HepG2 (cell line): Measurements from ENCODE around the gene CHEK1. TPM values are rescaled to one million over a fixed set of nuclear protein-coding genes. Genes with fewer than 3 reads are reported as not detected.

ENCODE experiments used
- ATAC-seq: fragments of 200-7000 bp; cut with Tn5 transposase; 3 replicates; pipeline ENCODE4 v1.9.1; 2020; ENCODE audit warnings: mild to moderate bottlenecking, moderate library complexity
- BruUV-seq: library from RNA; stranded (reverse); fragments of 400-500 nt; replicated peaks from 2 replicates; lab custom pipeline; 2021; lab: Mats Ljungman, UMichigan
- CTCF ChIA-PET: fragments of 300-600 bp; formaldehyde crosslinking; extraction: SDS; loops from one replicate; lab custom pipeline; 2021; ENCODE audit warnings: low total read pairs, inconsistent platforms, low intra/inter-chr PET ratio; lab: Yijun Ruan, JAX
- POLR2A ChIA-PET: fragments of 350-600 bp; sonication (Branson Sonifier 250); formaldehyde crosslinking; loops from one replicate; lab custom pipeline; 2020; ENCODE audit warnings: antibody characterized with exemption, inconsistent platforms; lab: Yijun Ruan, JAX
- DNase-seq: peaks from one replicate; pipeline ENCODE4 v3.0.0-alpha.2; 2015; ENCODE audit warnings: low spot score
- FAIRE-seq: peaks from 3 replicates; lab custom pipeline; 2011; peaks lifted over from hg19 to GRCh38; lab: Jason Lieb, UNC
- H2AFZ ChIP-seq: one replicate; pipeline ENCODE4 v1.6.1; 2011; ENCODE audit warnings: low read length, inconsistent platforms
- H3K27ac ChIP-seq: fragments of 300-600 bp; 3 replicates; pipeline ENCODE4 v1.8.0; 2011; ENCODE audit warnings: mixed run types, mild to moderate bottlenecking, mixed read lengths, low read length, inconsistent platforms; ENCODE audit not compliant: insufficient read depth; ENCODE audit errors: extremely low read length
- H3K27me3 ChIP-seq, 2 experiments: fragments of 200-600 bp in 1 of 2; 2 replicates in 1 of 2; 3 replicates in 1 of 2; pipeline versions ENCODE4 v1.6.0 to v1.8.0; 2011; ENCODE audit warnings: low read length in 2 of 2, mild to moderate bottlenecking in 2 of 2, moderate library complexity in 2 of 2, inconsistent platforms in 1 of 2; ENCODE audit not compliant: insufficient read depth in 2 of 2, control insufficient read depth in 1 of 2
- H3K36me3 ChIP-seq, 2 experiments: fragments of 200-600 bp in 1 of 2; replicated peaks in 1 of 2; 2 replicates in 1 of 2; 3 replicates in 1 of 2; pipeline versions ENCODE4 v1.5.1 to v1.8.0; 2011; ENCODE audit warnings: low read length in 2 of 2, inconsistent platforms in 1 of 2; ENCODE audit not compliant: insufficient read depth in 2 of 2, control insufficient read depth in 1 of 2
- H3K4me1 ChIP-seq: 2 replicates; pipeline ENCODE4 v1.5.1; 2012; ENCODE audit warnings: low read length, inconsistent platforms; ENCODE audit not compliant: insufficient read depth
- H3K4me2 ChIP-seq: 2 replicates; pipeline ENCODE4 v1.6.0; 2011; ENCODE audit warnings: low read depth, low read length, inconsistent platforms
- H3K4me3 ChIP-seq, 3 experiments: fragments of 200-600 bp in 1 of 3; sonication (generic), shearing (Covaris generic) in 1 of 3; replicated peaks in 1 of 3; 2 replicates each; pipeline ENCODE4 v1.5.1; 2011 to 2016; ENCODE audit warnings: low read length in 3 of 3, inconsistent platforms in 2 of 3, low read depth in 2 of 3, mild to moderate bottlenecking in 2 of 3, control low read depth in 1 of 3, mixed read lengths in 1 of 3; ENCODE audit not compliant: insufficient read depth in 1 of 3
- H3K79me2 ChIP-seq: one replicate; pipeline ENCODE4 v1.6.1; 2011; ENCODE audit warnings: low read length, inconsistent platforms; ENCODE audit not compliant: insufficient read depth
- H3K9ac ChIP-seq: 2 replicates; pipeline ENCODE4 v1.6.0; 2011; ENCODE audit warnings: mild to moderate bottlenecking, low read depth, low read length, inconsistent platforms; ENCODE audit not compliant: insufficient read depth
- H3K9me3 ChIP-seq: 2 replicates; pipeline ENCODE4 v1.5.1; 2012; ENCODE audit warnings: mild to moderate bottlenecking, low read length
- H4K20me1 ChIP-seq: 2 replicates; pipeline ENCODE4 v1.6.0; 2011; ENCODE audit warnings: inconsistent platforms, mild to moderate bottlenecking, low read length, moderate library complexity; ENCODE audit not compliant: insufficient read depth
- FOXO1 ChIP-seq: sonication (generic); formaldehyde crosslinking; IDR thresholded peaks from 2 replicates; pipeline ENCODE4 v1.4.0; 2020; ENCODE audit warnings: missing genetic modification reagents
- HDAC6 ChIP-seq: fragments of 200-600 bp; sonication (generic); IDR thresholded peaks from 2 replicates; pipeline ENCODE4 v1.7.0; 2017; ENCODE audit warnings: mild to moderate bottlenecking, antibody characterized with exemption, low read length, low read depth
- HNF4A ChIP-seq: sonication (generic); formaldehyde crosslinking; IDR thresholded peaks from 2 replicates; pipeline ENCODE4 v1.4.0; 2020; ENCODE audit warnings: missing genetic modification reagents
- RBFOX2 ChIP-seq: fragments of 200-400 bp; formaldehyde crosslinking; IDR thresholded peaks from 2 replicates; pipeline ENCODE4 v1.6.1; 2017; ENCODE audit warnings: low read depth, mild to moderate bottlenecking, low read length
- RFX1 ChIP-seq: fragments of 450-650 bp; IDR thresholded peaks from 2 replicates; pipeline ENCODE4 v1.6.1; 2017
- ZNF121 ChIP-seq: sonication (generic); formaldehyde crosslinking; IDR thresholded peaks from 2 replicates; pipeline ENCODE4 v1.5.0; 2020; ENCODE audit warnings: mild to moderate bottlenecking, missing genetic modification reagents
- ZNF230 ChIP-seq: sonication (generic); formaldehyde crosslinking; IDR thresholded peaks from 2 replicates; pipeline ENCODE4 v1.4.0; 2020; ENCODE audit warnings: mild to moderate bottlenecking, missing genetic modification reagents
- ZNF3 ChIP-seq: IDR thresholded peaks from 2 replicates; pipeline ENCODE4 v1.7.0; 2017; ENCODE audit warnings: inconsistent platforms
- ZNF607 ChIP-seq: sonication (generic); formaldehyde crosslinking; IDR thresholded peaks from 2 replicates; pipeline ENCODE4 v1.5.1; 2020; ENCODE audit warnings: missing genetic modification reagents, mild to moderate bottlenecking, borderline replicate concordance
- ZSCAN9 ChIP-seq: IDR thresholded peaks from 2 replicates; pipeline ENCODE4 v1.6.1; 2016; ENCODE audit warnings: borderline replicate concordance
- WGBS: methylation state at CpG from one replicate; pipeline ENCODE4 v1.1.6; 2017; ENCODE audit warnings: low lambda C conversion rate; 5-methylcytosine and 5-hydroxymethylcytosine counted together
- in situ Hi-C: cut with HindIII; loops from 2 replicates; pipeline ENCODE4 v1.10.0; 2017; ENCODE audit warnings: low pct_unique_long_range_greater_than_20kb; ENCODE audit not compliant: extremely low pct_ligation_motif_present
- intact Hi-C: fragments of 100-400 bp; cut with micrococcal nuclease; formaldehyde crosslinking; loops from one replicate; pipeline ENCODE4 v1.10.0; 2022; ENCODE audit not compliant: unreplicated experiment
- polyA plus RNA-seq, 8 experiments: library from polyadenylated mRNA; depleted of rRNA in 3 of 8; stranded (reverse) in 7 of 8; unstranded in 1 of 8; fragments of >200 nt; fragmentation: Illumina TruSeq in 4 of 8; extraction: Trizol in 4 of 8; gene quantifications; 2 replicates each; pipeline versions ENCODE4 v1.2.1 to v1.2.3, GENCODE V29; 2011 to 2016; ENCODE audit warnings: low read depth in 4 of 8, missing spikeins in 1 of 8, mixed read lengths in 1 of 8; ENCODE audit not compliant: insufficient read depth in 1 of 8
- total RNA-seq, 5 experiments: library from RNA; depleted of rRNA; stranded (reverse); fragments of >200 nt; fragmentation: Illumina TruSeq; extraction: Trizol; gene quantifications; 2 replicates each; pipeline ENCODE4 v1.2.3, GENCODE V29; 2016; ENCODE audit warnings: low read depth in 1 of 5
- TF ChIP-seq, protein P1 (sequence below): sonication (generic); formaldehyde crosslinking; IDR thresholded peaks from 2 replicates; pipeline ENCODE4 v1.4.0; 2020; ENCODE audit warnings: missing genetic modification reagents

The CHEK1 gene
- total and polyA plus RNA-seq, 2 of the 13 experiments (the other 11 are each of a cell fraction or from before 2014, with no cell fraction given): 17.8 to 83.2 TPM

DNA sequence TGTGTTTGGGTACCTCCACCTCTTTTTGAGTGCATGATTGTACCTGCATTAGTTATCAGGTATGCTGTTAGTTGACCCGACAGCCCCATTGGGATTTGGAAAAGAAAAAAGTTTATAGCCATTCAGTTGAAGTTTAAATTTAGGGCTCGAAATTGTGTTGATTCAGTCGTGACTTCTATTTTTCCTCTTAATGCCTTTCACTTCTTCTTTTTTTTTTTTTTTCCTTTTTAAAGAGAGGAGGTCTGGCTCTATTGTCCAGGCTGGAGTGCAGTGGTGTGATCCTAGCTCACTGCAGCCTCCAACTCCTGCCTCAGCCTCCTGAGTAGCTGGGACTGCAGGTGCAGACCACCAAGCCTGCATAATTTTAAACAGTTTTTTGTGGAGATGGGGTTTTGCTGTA is 30.0 kb upstream of the CHEK1 start:
- BruUV-seq: no TSS peak
- ATAC-seq (no peak), DNase-seq (no peak), FAIRE-seq (no peak)
- Histone ChIP-seq H3K4me2 (peak overlapping the region; percentile 39; the same call in 1 of the 2 replicates), H3K79me2 (peaks cover 53% of the 10 kb centered on the region), H3K4me1 (peaks cover 33% of the 10 kb centered on the region), H2AFZ (no peak overlapping the region), H3K27me3 (no peaks in the 10 kb centered on the region; a peak in 1 of 5 replicates), H3K9ac (peak overlapping the region; percentile 14; the same call in 1 of the 2 replicates), H3K9me3 (no peaks in the 10 kb centered on the region), H3K36me3 (peaks cover 7 to 29% of the 10 kb centered on the region in 2 experiments), H3K4me3 (no peak overlapping the region; a peak in 1 of 6 replicates), H3K27ac (no peak overlapping the region), H4K20me1 (no peaks in the 10 kb centered on the region)
- POLR2A ChIA-PET: no interaction called here
- TF ChIP-seq HDAC6 (no peak), ZNF230 (CRISPR knock-in tag) (no peak), FOXO1 (CRISPR knock-in tag) (no peak), RBFOX2 (0 out of 2 replicates have a peak, but pooled peaks have one; percentile 25), ZNF607 (CRISPR knock-in tag) (no peak)
- CTCF ChIA-PET: no interaction called here
- in situ Hi-C loops (no loop called here), intact Hi-C loops (no loop called here)
- 93% methylated on average over 3 of the region's 3 CpGs for WGBS

DNA sequence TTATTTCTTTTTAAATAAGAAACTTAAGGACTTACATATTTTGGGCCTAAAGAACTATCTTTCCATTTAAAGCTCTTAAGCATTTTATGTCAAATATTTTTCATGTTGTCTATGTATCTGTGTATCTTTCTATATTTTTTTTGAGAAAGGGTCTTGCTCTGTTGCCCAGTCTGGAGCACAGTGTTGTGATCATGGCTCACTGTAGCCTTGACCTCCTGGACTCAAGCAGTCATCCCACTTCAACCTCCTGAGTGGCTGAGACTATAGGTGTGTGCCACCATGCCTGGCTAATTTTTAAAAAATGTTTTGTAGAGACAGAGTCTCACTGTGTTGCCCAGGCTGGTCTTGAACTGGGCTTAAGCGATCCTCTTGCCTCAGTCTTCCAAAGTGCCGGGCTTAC is 24.3 kb upstream of the CHEK1 start:
- peaks cover 22 to 69% of the 10 kb centered on the region in 2 experiments for H3K36me3 ChIP-seq
- peaks cover 11% of the 10 kb centered on the region for H3K4me1 ChIP-seq
- BruUV-seq: no TSS peak
- H3K27ac ChIP-seq: no peak overlapping the region
- no peak overlapping the region for H2AFZ ChIP-seq
- ChIA-PET CTCF (no interaction called here), POLR2A (no interaction called here)
- DNase-seq: no peak
- intact Hi-C loops (no loop called here), in situ Hi-C loops (no loop called here)
- H3K4me2 ChIP-seq: no peak overlapping the region
- peaks cover 17% of the 10 kb centered on the region for H3K79me2 ChIP-seq
- no peak overlapping the region for H3K4me3 ChIP-seq
- 100% methylated on average over 2 of the region's 2 CpGs for WGBS
- no peak for FAIRE-seq
- no peak for ATAC-seq
- TF ChIP-seq RFX1 (no peak), ZNF3 (CRISPR knock-in tag) (no peak), ZNF121 (CRISPR knock-in tag) (peak; percentile 92), ZSCAN9 (CRISPR knock-in tag) (no peak), HNF4A (peak; percentile 14; the same call in 1 of the 2 replicates)
- TF ChIP-seq, protein P1, sequence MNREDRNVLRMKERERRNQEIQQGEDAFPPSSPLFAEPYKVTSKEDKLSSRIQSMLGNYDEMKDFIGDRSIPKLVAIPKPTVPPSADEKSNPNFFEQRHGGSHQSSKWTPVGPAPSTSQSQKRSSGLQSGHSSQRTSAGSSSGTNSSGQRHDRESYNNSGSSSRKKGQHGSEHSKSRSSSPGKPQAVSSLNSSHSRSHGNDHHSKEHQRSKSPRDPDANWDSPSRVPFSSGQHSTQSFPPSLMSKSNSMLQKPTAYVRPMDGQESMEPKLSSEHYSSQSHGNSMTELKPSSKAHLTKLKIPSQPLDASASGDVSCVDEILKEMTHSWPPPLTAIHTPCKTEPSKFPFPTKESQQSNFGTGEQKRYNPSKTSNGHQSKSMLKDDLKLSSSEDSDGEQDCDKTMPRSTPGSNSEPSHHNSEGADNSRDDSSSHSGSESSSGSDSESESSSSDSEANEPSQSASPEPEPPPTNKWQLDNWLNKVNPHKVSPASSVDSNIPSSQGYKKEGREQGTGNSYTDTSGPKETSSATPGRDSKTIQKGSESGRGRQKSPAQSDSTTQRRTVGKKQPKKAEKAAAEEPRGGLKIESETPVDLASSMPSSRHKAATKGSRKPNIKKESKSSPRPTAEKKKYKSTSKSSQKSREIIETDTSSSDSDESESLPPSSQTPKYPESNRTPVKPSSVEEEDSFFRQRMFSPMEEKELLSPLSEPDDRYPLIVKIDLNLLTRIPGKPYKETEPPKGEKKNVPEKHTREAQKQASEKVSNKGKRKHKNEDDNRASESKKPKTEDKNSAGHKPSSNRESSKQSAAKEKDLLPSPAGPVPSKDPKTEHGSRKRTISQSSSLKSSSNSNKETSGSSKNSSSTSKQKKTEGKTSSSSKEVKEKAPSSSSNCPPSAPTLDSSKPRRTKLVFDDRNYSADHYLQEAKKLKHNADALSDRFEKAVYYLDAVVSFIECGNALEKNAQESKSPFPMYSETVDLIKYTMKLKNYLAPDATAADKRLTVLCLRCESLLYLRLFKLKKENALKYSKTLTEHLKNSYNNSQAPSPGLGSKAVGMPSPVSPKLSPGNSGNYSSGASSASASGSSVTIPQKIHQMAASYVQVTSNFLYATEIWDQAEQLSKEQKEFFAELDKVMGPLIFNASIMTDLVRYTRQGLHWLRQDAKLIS (CRISPR knock-in tag): no peak
- H3K9me3 ChIP-seq: no peaks in the 10 kb centered on the region
- no peak overlapping the region for H3K9ac ChIP-seq
- H3K27me3 ChIP-seq: no peaks in the 10 kb centered on the region
- H4K20me1 ChIP-seq: no peaks in the 10 kb centered on the region
